GM12801 (cell line): ENCODE results near the gene RPS13.

Experiments used
- CTCF ChIP-seq: IDR thresholded peaks from one replicate; pipeline ENCODE4 v1.5.1; 2011; ENCODE audit warnings: control low read depth; ENCODE audit not compliant: insufficient read length; ENCODE audit errors: extremely low read depth

Gene RPS13

GRCh38 chr11:17046690-17047089, 30.8 kb downstream of the RPS13 start:
- TF ChIP-seq CTCF = no peak

- TF ChIP-seq CTCF = no peak
Observed at GRCh38 chr11:17036666-17037658, 40.5 kb downstream of the RPS13 start.

- TF ChIP-seq CTCF = no peak
Observed at GRCh38 chr11:17026487-17027082, 50.9 kb downstream of the RPS13 start.

- no peak for TF ChIP-seq CTCF
Observed at GRCh38 chr11:17024924-17025323, 52.5 kb downstream of the RPS13 start.
